T-helper 17 cell (primary cell): ENCODE results near the gene CXCL9. TPM values are rescaled to one million over a fixed set of nuclear protein-coding genes. Genes with fewer than 3 reads are reported as not detected.
A peak's percentile ranks its signal among the peaks of the same experiment; 100 is the strongest.
"Not testable (repeated sequence)": the region's sequence is repeated elsewhere in the genome, so short reads cannot be mapped to it uniquely, and the experiment has no call there.

Experiments
- ATAC-seq: fragments of 150-1000 bp; cut with Tn5 transposase; 2 replicates; pipeline ENCODE4 v1.10.0; 2021; ENCODE audit warnings: mild to moderate bottlenecking, moderate library complexity
- DNase-seq, 3 donors: peaks; one replicate each; pipeline versions ENCODE4 v3.0.0 to v3.0.0-alpha.2; 2020 to 2021
- H3K9me3 ChIP-seq: one replicate; pipeline ENCODE4 v1.7.0; 2013; ENCODE audit warnings: low read length, mild to moderate bottlenecking; ENCODE audit not compliant: control insufficient read depth, poor library complexity, severe bottlenecking
- H3K27ac Mint-ChIP-seq: one replicate; pipeline ENCODE4 v1.8.0; 2022; ENCODE audit warnings: mild to moderate bottlenecking, moderate library complexity, mixed read lengths
- H3K27me3 Mint-ChIP-seq: one replicate; pipeline ENCODE4 v1.8.0; 2022; ENCODE audit warnings: mixed read lengths
- H3K36me3 Mint-ChIP-seq: one replicate; pipeline ENCODE4 v1.8.0; 2022; ENCODE audit warnings: low read depth, mixed read lengths
- H3K4me1 Mint-ChIP-seq: one replicate; pipeline ENCODE4 v1.8.0; 2022; ENCODE audit warnings: mild to moderate bottlenecking, mixed read lengths
- H3K4me3 Mint-ChIP-seq: one replicate; pipeline ENCODE4 v1.8.0; 2022; ENCODE audit warnings: mild to moderate bottlenecking, moderate library complexity, mixed read lengths
- total RNA-seq, 4 donors: library from RNA in 2 of 4; stranded (reverse) in 2 of 4; gene quantifications; one replicate each; pipeline ENCODE4 v1.2.3 and lab custom pipeline; 2022 to 2026

The CXCL9 gene
- total RNA-seq = not detected
- total RNA-seq (lab: John Stamatoyannopoulos, UW) = 0 to 0.08 reads per million in 2 donors

DNA sequence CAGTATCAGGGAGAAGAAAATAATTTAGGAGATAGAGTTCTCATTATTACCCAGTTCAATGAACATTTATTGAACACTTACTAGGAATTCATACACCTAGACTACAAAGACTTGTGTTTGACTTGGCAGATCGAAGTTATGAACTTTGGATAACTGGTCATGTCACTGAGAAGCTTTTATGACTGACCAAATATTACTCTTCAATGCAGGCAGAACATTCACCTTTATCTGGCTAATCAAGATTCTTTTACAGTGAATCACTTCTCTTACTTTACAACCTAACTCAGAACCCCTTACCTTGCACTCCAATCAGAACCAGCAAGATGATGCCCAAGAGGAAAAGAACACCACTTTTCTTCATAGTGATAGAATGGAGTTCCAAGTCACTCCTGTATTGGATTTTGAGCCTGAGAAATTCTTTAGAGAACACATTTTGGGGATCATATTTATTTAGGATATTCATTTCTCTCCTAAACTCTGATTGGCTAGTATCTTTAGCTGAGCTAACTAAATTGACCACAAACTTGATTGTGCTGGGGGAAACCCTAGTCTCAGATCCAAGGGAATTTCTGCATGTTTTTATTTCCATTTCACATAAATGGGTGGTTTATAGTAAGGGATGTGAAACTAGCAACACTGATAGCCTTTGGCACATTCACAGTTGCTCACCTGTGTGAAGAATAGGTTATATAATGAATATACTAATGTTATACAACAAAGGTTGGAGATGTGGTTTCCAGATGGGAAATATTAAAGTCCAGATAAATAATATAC is at the start of gene CXCL9:
Gene CXCL9 (minus strand): TSS at position 421 of the 774 bp plus-strand sequence. CDS start 60 bp downstream, at position 361.
- Mint-ChIP-seq H3K36me3 (peaks cover 7% of the 10 kb centered on the region), H3K27ac (no peak within 1 kb of the TSS), H3K4me1 (no peaks in the 10 kb centered on the region), H3K27me3 (peaks cover 70% of the 10 kb centered on the region), H3K4me3 (no peak within 1 kb of the TSS)
- no peaks in the 10 kb centered on the region for H3K9me3 ChIP-seq
- DNase-seq = no peak
- no peak for ATAC-seq

GRCh38 chr4:76055421-76055820 is 48.1 kb upstream of the CXCL9 start:
- DNase-seq = no peak
- no peak overlapping the region for H3K4me3 Mint-ChIP-seq
- no peak overlapping the region for H3K27ac Mint-ChIP-seq
- no peaks in the 10 kb centered on the region for H3K9me3 ChIP-seq
- peaks cover 13% of the 10 kb centered on the region for H3K4me1 Mint-ChIP-seq
- ATAC-seq = no peak
- no peaks in the 10 kb centered on the region for H3K36me3 Mint-ChIP-seq
- H3K27me3 Mint-ChIP-seq = peaks cover 27% of the 10 kb centered on the region

DNA sequence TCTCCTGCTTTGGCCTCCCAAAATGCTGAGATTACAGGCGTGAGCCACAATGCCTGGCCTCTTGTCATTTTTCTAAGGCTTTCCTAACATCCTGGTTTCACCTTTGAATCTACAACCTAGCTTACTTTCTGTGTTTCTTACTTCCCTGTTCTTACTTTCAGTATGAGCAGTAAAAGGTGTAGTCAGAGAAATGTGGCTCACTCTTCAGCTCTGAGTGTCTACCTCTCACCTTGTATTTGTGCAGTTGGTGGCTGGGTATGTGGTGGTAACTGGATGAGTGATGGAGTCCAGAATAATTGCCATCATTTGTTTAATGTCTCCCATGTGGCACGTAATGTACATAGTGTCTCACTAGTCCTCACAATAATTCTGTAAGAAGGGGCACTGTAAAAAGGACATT is 47.7 kb upstream of the CXCL9 start:
- H3K27ac Mint-ChIP-seq = no peak overlapping the region
- peaks cover 9% of the 10 kb centered on the region for H3K4me1 Mint-ChIP-seq
- no peaks in the 10 kb centered on the region for H3K36me3 Mint-ChIP-seq
- H3K27me3 Mint-ChIP-seq = peaks cover 27% of the 10 kb centered on the region
- DNase-seq (no peak), ATAC-seq (peak; percentile 25)
- H3K4me3 Mint-ChIP-seq = no peak overlapping the region
- H3K9me3 ChIP-seq = no peaks in the 10 kb centered on the region

DNA sequence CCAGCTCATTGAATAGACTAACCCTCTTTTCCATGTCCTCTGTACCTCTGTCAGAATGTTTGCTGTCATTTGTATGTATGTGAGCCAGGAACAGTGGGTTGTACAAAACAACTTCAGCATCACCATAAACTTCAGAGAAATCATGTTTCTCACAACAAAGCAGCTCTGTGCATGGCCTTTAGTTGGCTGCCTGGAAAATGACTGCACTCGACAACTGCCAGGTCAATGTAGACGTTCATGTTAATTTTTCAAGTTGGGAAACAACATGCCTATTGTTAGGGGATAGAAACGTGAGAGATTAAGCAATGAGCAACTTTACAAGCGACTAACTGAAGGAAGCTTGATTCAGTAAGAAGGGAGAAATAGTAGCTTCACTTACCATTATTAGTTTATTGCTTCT is 46.4 kb upstream of the CXCL9 start:
- no peaks in the 10 kb centered on the region for H3K36me3 Mint-ChIP-seq
- H3K27me3 Mint-ChIP-seq = peaks cover 37% of the 10 kb centered on the region
- DNase-seq = no peak
- H3K9me3 ChIP-seq = no peaks in the 10 kb centered on the region
- no peak overlapping the region for H3K27ac Mint-ChIP-seq
- ATAC-seq = no peak
- peaks cover 5% of the 10 kb centered on the region for H3K4me1 Mint-ChIP-seq
- no peak overlapping the region for H3K4me3 Mint-ChIP-seq

GRCh38 chr4:76050560-76051050 is 43.3 kb upstream of the CXCL9 start:
- not testable (repeated sequence) for H3K4me1 Mint-ChIP-seq, H3K4me3 Mint-ChIP-seq, H3K27ac Mint-ChIP-seq, DNase-seq, ATAC-seq, H3K9me3 ChIP-seq, H3K36me3 Mint-ChIP-seq
- peaks cover 39% of the 10 kb centered on the region for H3K27me3 Mint-ChIP-seq

GRCh38 chr4:76049860-76050416 is 42.6 kb upstream of the CXCL9 start:
- DNase-seq, H3K4me3 Mint-ChIP-seq, H3K27ac Mint-ChIP-seq, ATAC-seq, H3K4me1 Mint-ChIP-seq, H3K9me3 ChIP-seq, H3K36me3 Mint-ChIP-seq: not testable (repeated sequence)
- H3K27me3 Mint-ChIP-seq = peaks cover 33% of the 10 kb centered on the region

GRCh38 chr4:76044686-76045085 is 37.4 kb upstream of the CXCL9 start:
- H3K4me3 Mint-ChIP-seq, H3K36me3 Mint-ChIP-seq, H3K4me1 Mint-ChIP-seq, H3K9me3 ChIP-seq, ATAC-seq, H3K27ac Mint-ChIP-seq, DNase-seq: not testable (repeated sequence)
- H3K27me3 Mint-ChIP-seq = peaks cover 31% of the 10 kb centered on the region

GRCh38 chr4:76043306-76043705 is 36.0 kb upstream of the CXCL9 start:
- not testable (repeated sequence) for H3K36me3 Mint-ChIP-seq, DNase-seq, H3K27ac Mint-ChIP-seq, H3K4me1 Mint-ChIP-seq, H3K4me3 Mint-ChIP-seq, ATAC-seq, H3K9me3 ChIP-seq
- peaks cover 18% of the 10 kb centered on the region for H3K27me3 Mint-ChIP-seq

DNA sequence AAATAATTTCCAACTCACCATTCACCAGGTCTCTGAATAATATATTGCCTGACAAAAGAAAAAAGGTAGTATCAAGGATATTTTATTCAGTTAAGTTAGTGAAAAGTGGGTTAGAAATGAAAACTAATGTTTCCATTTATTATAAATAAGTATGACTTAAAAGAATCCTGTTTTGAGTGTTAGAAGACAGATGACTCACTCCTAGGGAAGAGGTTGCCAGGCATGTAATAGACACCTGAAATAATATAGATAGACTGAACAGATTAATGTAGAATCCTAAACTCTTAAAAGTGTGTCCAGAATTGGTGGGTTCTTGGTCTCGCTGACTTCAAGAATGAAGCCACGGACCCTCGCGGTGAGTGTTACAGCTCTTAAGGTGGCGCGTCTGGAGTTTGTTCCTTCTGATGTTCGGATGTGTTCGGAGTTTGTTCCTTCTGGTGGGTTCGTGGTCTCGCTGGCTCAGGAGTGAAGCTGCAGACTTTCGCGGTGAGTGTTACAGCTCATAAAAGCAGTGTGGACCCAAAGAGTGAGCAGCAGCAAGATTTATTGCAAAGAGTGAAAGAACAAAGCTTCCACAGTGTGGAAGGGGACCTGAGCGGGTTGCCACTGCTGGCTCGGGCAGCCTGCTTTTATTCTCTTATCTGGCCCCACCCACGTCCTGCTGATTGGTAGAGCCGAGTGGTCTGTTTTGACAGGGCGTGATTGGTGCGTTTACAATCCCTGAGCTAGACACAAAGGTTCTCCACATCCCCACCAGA is 35.1 kb upstream of the CXCL9 start:
- peak overlapping the region; percentile 45 for H3K4me3 Mint-ChIP-seq
- H3K27ac Mint-ChIP-seq, H3K4me1 Mint-ChIP-seq, H3K36me3 Mint-ChIP-seq, ATAC-seq, H3K9me3 ChIP-seq, H3K27me3 Mint-ChIP-seq, DNase-seq: not testable (repeated sequence)

DNA sequence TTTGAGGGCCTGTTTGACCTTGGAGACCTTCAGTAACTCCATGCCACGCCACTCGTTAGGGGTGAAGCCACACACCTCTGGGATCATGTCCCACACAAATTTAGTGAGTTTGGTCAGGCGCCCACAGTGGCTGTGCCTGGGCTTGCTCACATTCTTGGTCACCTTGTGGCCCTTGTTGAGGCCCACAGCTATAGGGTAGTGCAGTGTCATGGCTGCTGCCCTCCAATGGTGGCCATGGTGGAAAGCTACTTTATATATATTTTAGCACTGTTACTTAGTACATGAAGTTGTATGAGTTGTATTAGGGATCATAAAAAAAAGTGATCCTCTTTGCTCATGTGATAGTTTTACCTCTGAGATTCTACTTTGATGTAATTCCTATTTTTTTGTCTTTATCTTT is 29.5 kb upstream of the CXCL9 start:
- H3K9me3 ChIP-seq = no peaks in the 10 kb centered on the region
- H3K27ac Mint-ChIP-seq = no peak overlapping the region
- H3K4me3 Mint-ChIP-seq = no peak overlapping the region
- H3K4me1 Mint-ChIP-seq = peaks cover 6% of the 10 kb centered on the region
- ATAC-seq (no peak), DNase-seq (no peak)
- no peaks in the 10 kb centered on the region for H3K36me3 Mint-ChIP-seq
- H3K27me3 Mint-ChIP-seq = peaks cover under 1% of the 10 kb centered on the region

- peaks cover 6% of the 10 kb centered on the region for H3K27me3 Mint-ChIP-seq
- peaks cover 4% of the 10 kb centered on the region for H3K4me1 Mint-ChIP-seq
- DNase-seq (no peak), ATAC-seq (no peak)
- H3K9me3 ChIP-seq = no peaks in the 10 kb centered on the region
- peaks cover 5% of the 10 kb centered on the region for H3K36me3 Mint-ChIP-seq
- no peak within 1 kb of the TSS for H3K4me3 Mint-ChIP-seq
- H3K27ac Mint-ChIP-seq = no peak within 1 kb of the TSS
Observed at GRCh38 chr4:76035799-76036380, 28.6 kb upstream of the CXCL9 start, which contains the start of gene CXCL11. CXCL11 (minus strand) TSS chr4:76036070; CDS start chr4:76035987, 83 bp downstream.

DNA sequence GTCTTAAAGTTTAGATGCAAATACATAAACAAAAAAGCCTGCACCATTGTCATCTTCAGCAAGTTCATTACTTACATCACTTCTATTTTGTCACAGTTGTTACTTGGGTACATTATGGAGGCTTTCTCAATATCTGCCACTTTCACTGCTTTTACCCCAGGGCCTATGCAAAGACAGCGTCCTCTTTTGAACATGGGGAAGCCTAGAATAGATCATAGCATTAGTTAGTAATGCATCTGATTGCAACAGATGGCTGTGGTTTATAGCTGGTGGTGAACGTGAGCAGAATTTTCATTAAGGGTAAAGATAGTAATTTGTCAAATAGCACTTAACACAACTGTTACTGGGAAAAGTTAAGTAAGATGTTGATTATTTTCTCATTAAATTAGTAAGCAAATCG is 27.8 kb upstream of the CXCL9 start:
- H3K4me1 Mint-ChIP-seq = peaks cover 3% of the 10 kb centered on the region
- no peak overlapping the region for H3K4me3 Mint-ChIP-seq
- no peak for DNase-seq
- ATAC-seq = no peak
- peaks cover 6% of the 10 kb centered on the region for H3K27me3 Mint-ChIP-seq
- H3K36me3 Mint-ChIP-seq = peaks cover 5% of the 10 kb centered on the region
- no peaks in the 10 kb centered on the region for H3K9me3 ChIP-seq
- no peak overlapping the region for H3K27ac Mint-ChIP-seq

DNA sequence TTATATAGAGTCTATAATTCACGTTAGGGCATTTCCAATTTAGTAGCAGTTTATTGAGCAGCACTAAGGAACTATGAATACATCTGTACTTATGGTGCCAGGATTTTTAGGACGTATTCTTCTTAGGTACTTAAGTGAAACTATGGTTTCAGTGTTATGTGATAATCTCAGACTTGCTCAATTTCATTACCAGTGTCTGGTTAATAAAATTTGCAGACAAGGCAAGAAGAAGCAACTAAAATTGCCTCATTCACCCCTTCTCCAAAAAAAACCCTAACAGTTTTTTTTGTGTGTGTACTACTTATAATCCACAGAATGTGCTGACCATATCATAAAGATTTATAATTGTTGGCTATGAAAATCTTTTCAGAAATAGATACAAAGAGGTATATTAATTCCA is 22.0 kb upstream of the CXCL9 start:
- H3K36me3 Mint-ChIP-seq = peaks cover 7% of the 10 kb centered on the region
- peaks cover 6% of the 10 kb centered on the region for H3K27me3 Mint-ChIP-seq
- H3K9me3 ChIP-seq = no peaks in the 10 kb centered on the region
- DNase-seq (no peak), ATAC-seq (no peak)
- H3K27ac Mint-ChIP-seq = no peak overlapping the region
- H3K4me3 Mint-ChIP-seq = no peak overlapping the region
- H3K4me1 Mint-ChIP-seq = peaks cover 13% of the 10 kb centered on the region
